Mucosa of stomach (tissue), 1 donor: ENCODE measurements around the gene PSMD11.
A peak's percentile ranks its signal among the peaks of the same experiment; 100 is the strongest.
"Not testable (repeated sequence)": the region's sequence is repeated elsewhere in the genome, so short reads cannot be mapped to it uniquely, and the experiment has no call there.

ENCODE experiments used
- H3K27me3 ChIP-seq: one replicate; pipeline ENCODE4 v1.7.0; 2013; ENCODE audit warnings: mild to moderate bottlenecking, low read length; ENCODE audit not compliant: control insufficient read depth, insufficient read depth
- H3K36me3 ChIP-seq: one replicate; pipeline ENCODE4 v1.7.0; 2013; ENCODE audit warnings: low read length; ENCODE audit not compliant: control insufficient read depth, insufficient read depth
- H3K4me1 ChIP-seq: one replicate; pipeline ENCODE4 v1.7.0; 2013; ENCODE audit warnings: mild to moderate bottlenecking, low read length; ENCODE audit not compliant: control insufficient read depth, insufficient read depth
- H3K4me3 ChIP-seq: one replicate; pipeline ENCODE4 v1.7.0; 2013; ENCODE audit warnings: low read length
- H3K9ac ChIP-seq: one replicate; pipeline ENCODE4 v1.7.0; 2013; ENCODE audit warnings: mild to moderate bottlenecking, low read length, moderate library complexity
- H3K9me3 ChIP-seq: one replicate; pipeline ENCODE4 v1.7.0; 2013; ENCODE audit warnings: mild to moderate bottlenecking, low read length, moderate library complexity; ENCODE audit not compliant: control insufficient read depth
- donor health status: Pancreatic carcinoma.

PSMD11 gene

GRCh38 chr17:32444301-32445073 is at the start of gene PSMD11:
Gene PSMD11, plus strand, starts transcription at chr17:32444510. Its CDS starts 14 bp downstream, at chr17:32444524.
- Histone ChIP-seq H3K9me3 (no peaks in the 10 kb centered on the region), H3K27me3 (no peaks in the 10 kb centered on the region), H3K36me3 (no peaks in the 10 kb centered on the region), H3K9ac (peak within 1 kb of the TSS; percentile 85), H3K4me1 (no peaks in the 10 kb centered on the region), H3K4me3 (peak within 1 kb of the TSS; percentile 26)

- no peak overlapping the region for H3K9ac ChIP-seq
- H3K4me3 ChIP-seq = no peak overlapping the region
Measured at GRCh38 chr17:32396343-32396742, 48.0 kb upstream of the PSMD11 start.

GRCh38 chr17:32398946-32399345 is 45.4 kb upstream of the PSMD11 start:
- Histone ChIP-seq H3K4me3 (no peak overlapping the region), H3K9me3 (no peaks in the 10 kb centered on the region), H3K27me3 (no peaks in the 10 kb centered on the region), H3K4me1 (no peaks in the 10 kb centered on the region), H3K36me3 (no peaks in the 10 kb centered on the region), H3K9ac (no peak overlapping the region)

More at GRCh38 chr17:32396343-32396742, 48.0 kb upstream of the PSMD11 start:
- Histone ChIP-seq H3K36me3 (no peaks in the 10 kb centered on the region), H3K27me3 (no peaks in the 10 kb centered on the region), H3K9me3 (no peaks in the 10 kb centered on the region), H3K4me1 (no peaks in the 10 kb centered on the region)

- H3K9ac ChIP-seq, H3K36me3 ChIP-seq, H3K4me1 ChIP-seq, H3K9me3 ChIP-seq, H3K4me3 ChIP-seq, H3K27me3 ChIP-seq: not testable (repeated sequence)
Measured at GRCh38 chr17:32410085-32410484, 34.2 kb upstream of the PSMD11 start.

GRCh38 chr17:32426894-32427293 is 17.4 kb upstream of the PSMD11 start:
- Histone ChIP-seq H3K4me1 (no peaks in the 10 kb centered on the region), H3K27me3 (no peaks in the 10 kb centered on the region), H3K9ac (no peak overlapping the region), H3K36me3 (no peaks in the 10 kb centered on the region), H3K4me3 (no peak overlapping the region), H3K9me3 (no peaks in the 10 kb centered on the region)

GRCh38 chr17:32429598-32429997 is 14.7 kb upstream of the PSMD11 start:
- H3K9ac ChIP-seq = no peak overlapping the region
- H3K4me3 ChIP-seq = no peak overlapping the region
- no peaks in the 10 kb centered on the region for H3K9me3 ChIP-seq
- H3K27me3 ChIP-seq = no peaks in the 10 kb centered on the region
- H3K4me1 ChIP-seq = no peaks in the 10 kb centered on the region
- H3K36me3 ChIP-seq = no peaks in the 10 kb centered on the region

- no peaks in the 10 kb centered on the region for H3K27me3 ChIP-seq
- H3K4me1 ChIP-seq = no peaks in the 10 kb centered on the region
- H3K9ac ChIP-seq = no peak overlapping the region
- no peak overlapping the region for H3K4me3 ChIP-seq
- no peaks in the 10 kb centered on the region for H3K36me3 ChIP-seq
- H3K9me3 ChIP-seq = no peaks in the 10 kb centered on the region
Measured at GRCh38 chr17:32440722-32441121, 3.6 kb upstream of the PSMD11 start.

- Histone ChIP-seq H3K9me3 (no peaks in the 10 kb centered on the region), H3K4me3 (no peak overlapping the region), H3K9ac (no peak overlapping the region), H3K4me1 (no peaks in the 10 kb centered on the region), H3K27me3 (no peaks in the 10 kb centered on the region), H3K36me3 (no peaks in the 10 kb centered on the region)
Measured at GRCh38 chr17:32441886-32442285, 2.4 kb upstream of the PSMD11 start.

- H3K4me1 ChIP-seq = no peaks in the 10 kb centered on the region
- no peaks in the 10 kb centered on the region for H3K27me3 ChIP-seq
- peak overlapping the region; percentile 26 for H3K4me3 ChIP-seq
- H3K36me3 ChIP-seq = no peaks in the 10 kb centered on the region
- peak overlapping the region; percentile 85 for H3K9ac ChIP-seq
- no peaks in the 10 kb centered on the region for H3K9me3 ChIP-seq
Measured at GRCh38 chr17:32443827-32444300, 446 bp upstream of the PSMD11 start.

- H3K4me1 ChIP-seq = no peaks in the 10 kb centered on the region
- H3K9ac ChIP-seq = peak overlapping the region; percentile 85
- no peaks in the 10 kb centered on the region for H3K36me3 ChIP-seq
- H3K4me3 ChIP-seq = peak overlapping the region; percentile 26
- H3K27me3 ChIP-seq = no peaks in the 10 kb centered on the region
- H3K9me3 ChIP-seq = no peaks in the 10 kb centered on the region
Measured at GRCh38 chr17:32445074-32445415, 735 bp downstream of the PSMD11 start.

GRCh38 chr17:32445497-32445896 is 1.2 kb downstream of the PSMD11 start:
- Histone ChIP-seq H3K27me3 (no peaks in the 10 kb centered on the region), H3K4me1 (no peaks in the 10 kb centered on the region), H3K9ac (peak overlapping the region; percentile 85), H3K36me3 (no peaks in the 10 kb centered on the region), H3K4me3 (peak overlapping the region; percentile 26), H3K9me3 (no peaks in the 10 kb centered on the region)

- no peak overlapping the region for H3K9ac ChIP-seq
- H3K27me3 ChIP-seq = no peaks in the 10 kb centered on the region
- H3K4me3 ChIP-seq = no peak overlapping the region
- no peaks in the 10 kb centered on the region for H3K36me3 ChIP-seq
- no peaks in the 10 kb centered on the region for H3K4me1 ChIP-seq
- H3K9me3 ChIP-seq = no peaks in the 10 kb centered on the region
Measured at GRCh38 chr17:32445971-32446370, 1.7 kb downstream of the PSMD11 start.
